Neuronal stem cell (in vitro differentiated cells): Measurements from ENCODE around the gene IL1B.

Source experiments
- DNase-seq: peaks from one replicate; pipeline ENCODE4 v3.0.0-alpha.2; 2013; ENCODE audit warnings: low spot score
- H2AFZ ChIP-seq: one replicate; pipeline ENCODE4 v1.6.1; 2013; ENCODE audit warnings: mild to moderate bottlenecking, low read length, inconsistent platforms
- H2AK5ac ChIP-seq: 2 replicates; pipeline ENCODE4 v1.6.1; 2013; ENCODE audit warnings: low read depth, mild to moderate bottlenecking, inconsistent platforms, low read length, moderate library complexity, mixed read lengths
- H2BK120ac ChIP-seq: 2 replicates; pipeline ENCODE4 v1.6.1; 2013; ENCODE audit warnings: low read depth, mild to moderate bottlenecking, inconsistent platforms, low read length, moderate library complexity, mixed read lengths
- H2BK12ac ChIP-seq: one replicate; pipeline ENCODE4 v1.6.1; 2013; ENCODE audit warnings: low read length, inconsistent platforms
- H2BK15ac ChIP-seq: 2 replicates; pipeline ENCODE4 v1.6.1; 2013; ENCODE audit warnings: mild to moderate bottlenecking, low read length, inconsistent platforms, mixed read lengths
- H2BK5ac ChIP-seq: one replicate; pipeline ENCODE4 v1.6.1; 2013; ENCODE audit warnings: inconsistent platforms, mild to moderate bottlenecking, low read length, moderate library complexity
- H3K14ac ChIP-seq: one replicate; pipeline ENCODE4 v1.6.1; 2013; ENCODE audit warnings: low read length, inconsistent platforms
- H3K18ac ChIP-seq: 2 replicates; pipeline ENCODE4 v1.6.1; 2013; ENCODE audit warnings: low read length, inconsistent platforms
- H3K23ac ChIP-seq: 2 replicates; pipeline ENCODE4 v1.6.1; 2013; ENCODE audit warnings: low read depth, mild to moderate bottlenecking, mixed read lengths, low read length, inconsistent platforms; ENCODE audit not compliant: poor library complexity
- H3K27ac ChIP-seq: replicated peaks from 3 replicates; pipeline ENCODE4 v1.5.1; 2013; ENCODE audit warnings: low read length, inconsistent platforms
- H3K27me3 ChIP-seq, 3 experiments: 2 replicates each; pipeline ENCODE4 v1.6.1; 2013; ENCODE audit warnings: low read length in 3 of 3, mild to moderate bottlenecking in 2 of 3, inconsistent platforms in 1 of 3, low read depth in 1 of 3, mixed read lengths in 1 of 3, moderate library complexity in 1 of 3; ENCODE audit not compliant: control insufficient read depth in 3 of 3, insufficient read depth in 3 of 3
- H3K36me3 ChIP-seq, 2 donors: replicated peaks in 1 of 2; 2 replicates each; pipeline ENCODE4 v1.6.1; 2013; ENCODE audit warnings: low read length in 2 of 2; ENCODE audit not compliant: control insufficient read depth in 2 of 2, insufficient read depth in 2 of 2
- H3K4ac ChIP-seq: 2 replicates; pipeline ENCODE4 v1.6.1; 2013; ENCODE audit warnings: inconsistent platforms, mild to moderate bottlenecking, low read length, moderate library complexity
- H3K4me1 ChIP-seq, 2 donors: 1 replicate in 1 of 2; 2 replicates in 1 of 2; pipeline ENCODE4 v1.6.1; 2013; ENCODE audit warnings: low read length in 2 of 2, low read depth in 1 of 2; ENCODE audit not compliant: control insufficient read depth in 2 of 2, insufficient read depth in 1 of 2
- H3K4me2 ChIP-seq: one replicate; pipeline ENCODE4 v1.6.1; 2013; ENCODE audit warnings: mild to moderate bottlenecking, low read length, inconsistent platforms; ENCODE audit not compliant: insufficient read depth, poor library complexity, severe bottlenecking
- H3K4me3 ChIP-seq, 2 donors: 2 replicates each; pipeline ENCODE4 v1.5.1; 2013; ENCODE audit warnings: low read length in 2 of 2, mild to moderate bottlenecking in 2 of 2, inconsistent platforms in 1 of 2, moderate library complexity in 1 of 2
- H3K79me1 ChIP-seq: one replicate; pipeline ENCODE4 v1.6.1; 2013; ENCODE audit warnings: low read depth, mild to moderate bottlenecking, inconsistent platforms, low read length, moderate library complexity
- H3K9ac ChIP-seq: one replicate; pipeline ENCODE4 v1.6.1; 2013; ENCODE audit warnings: mild to moderate bottlenecking, low read depth, low read length, inconsistent platforms; ENCODE audit not compliant: poor library complexity
- H3K9me3 ChIP-seq, 2 donors: replicated peaks in 1 of 2; 2 replicates each; pipeline versions ENCODE3 to v1.6.1; 2013; ENCODE audit warnings: low read length in 2 of 2, mild to moderate bottlenecking in 2 of 2, inconsistent platforms in 1 of 2, low read depth in 1 of 2, mixed read lengths in 1 of 2, moderate library complexity in 1 of 2; ENCODE audit not compliant: control insufficient read depth in 2 of 2, insufficient read depth in 1 of 2
- H4K8ac ChIP-seq: one replicate; pipeline ENCODE4 v1.6.1; 2013; ENCODE audit warnings: low read depth, mild to moderate bottlenecking, inconsistent platforms, low read length, moderate library complexity
- H4K91ac ChIP-seq: one replicate; pipeline ENCODE4 v1.6.1; 2013; ENCODE audit warnings: low read length, low read depth, mild to moderate bottlenecking, inconsistent platforms; ENCODE audit not compliant: poor library complexity
- WGBS, 2 donors: extraction: QIAGEN DNeasy Blood & Tissue Kit; methylation state at CpG; one replicate each; pipeline ENCODE4 v1.1.7; 2013; ENCODE audit warnings: missing lambda C conversion rate in 2 of 2, mixed read lengths in 1 of 2; ENCODE audit not compliant: insufficient read length in 2 of 2, insufficient replicate concordance in 1 of 2; ENCODE audit errors: extremely low coverage in 2 of 2; 5-methylcytosine and 5-hydroxymethylcytosine counted together

IL1B gene

GRCh38 chr2:112843288-112843687 lies 6.7 kb upstream of the IL1B start:
- Histone ChIP-seq H3K27me3 (peaks cover 0 to 15% (median 0%) of the 10 kb centered on the region in 3 experiments), H2BK5ac (no peak overlapping the region), H3K36me3 (no peaks in the 10 kb centered on the region), H2BK120ac (no peak overlapping the region), H3K9ac (no peak overlapping the region), H3K4ac (no peak overlapping the region), H2AK5ac (no peak overlapping the region), H2AFZ (no peak overlapping the region), H2BK15ac (no peak overlapping the region), H3K9me3 (peaks cover 0 to 4% of the 10 kb centered on the region in 2 donors), H4K8ac (no peak overlapping the region), H3K18ac (no peak overlapping the region), H3K4me3 (no peak overlapping the region), H3K79me1 (no peaks in the 10 kb centered on the region), H3K27ac (no peak overlapping the region), H3K14ac (no peak overlapping the region), H3K23ac (no peak overlapping the region), H2BK12ac (no peak overlapping the region), H3K4me2 (no peak overlapping the region), H4K91ac (no peak overlapping the region), H3K4me1 (no peaks in the 10 kb centered on the region)
- no CpG with 5 or more reads among the region's 2 CpGs for WGBS, 2 donors
- no peak for DNase-seq

GRCh38 chr2:112841295-112842044 lies 4.9 kb upstream of the IL1B start:
- WGBS, 2 donors, result no CpG with 5 or more reads among the region's 5 CpGs
- no peak for DNase-seq
- Histone ChIP-seq H3K18ac (no peak overlapping the region), H3K27ac (no peak overlapping the region), H3K36me3 (no peaks in the 10 kb centered on the region), H3K23ac (no peak overlapping the region), H3K9me3 (peaks cover 0 to 2% of the 10 kb centered on the region in 2 donors), H3K4me3 (no peak overlapping the region), H3K79me1 (no peaks in the 10 kb centered on the region), H2BK120ac (no peak overlapping the region), H3K4me2 (no peak overlapping the region), H3K9ac (no peak overlapping the region), H3K4ac (no peak overlapping the region), H2AFZ (no peak overlapping the region), H2BK5ac (no peak overlapping the region), H2AK5ac (no peak overlapping the region), H3K4me1 (no peaks in the 10 kb centered on the region), H3K27me3 (peaks cover 0 to 15% (median 0%) of the 10 kb centered on the region in 3 experiments), H4K8ac (no peak overlapping the region), H4K91ac (no peak overlapping the region), H2BK12ac (no peak overlapping the region), H2BK15ac (no peak overlapping the region), H3K14ac (no peak overlapping the region)

- no peaks in the 10 kb centered on the region for H3K9me3 ChIP-seq
- no peak overlapping the region for H3K14ac ChIP-seq
- whole genome bisulfite sequencing, 2 donors, result no CpG with 5 or more reads among the region's 1 CpG
- no peak overlapping the region for H3K4me2 ChIP-seq
- H2AFZ ChIP-seq, result no peak overlapping the region
- H3K79me1 ChIP-seq, result no peaks in the 10 kb centered on the region
- DNase-seq, result no peak
- H3K27me3 ChIP-seq, result peaks cover 0 to 15% (median 0%) of the 10 kb centered on the region in 3 experiments
- no peak overlapping the region for H3K4me3 ChIP-seq
- no peak overlapping the region for H3K9ac ChIP-seq
- no peak overlapping the region for H3K18ac ChIP-seq
- no peak overlapping the region for H3K27ac ChIP-seq
- H2BK5ac ChIP-seq, result no peak overlapping the region
- no peak overlapping the region for H3K4ac ChIP-seq
- no peak overlapping the region for H2BK12ac ChIP-seq
- H4K8ac ChIP-seq, result no peak overlapping the region
- no peaks in the 10 kb centered on the region for H3K36me3 ChIP-seq
- H2BK15ac ChIP-seq, result no peak overlapping the region
- H3K23ac ChIP-seq, result no peak overlapping the region
- no peak overlapping the region for H2AK5ac ChIP-seq
- H2BK120ac ChIP-seq, result no peak overlapping the region
- no peaks in the 10 kb centered on the region for H3K4me1 ChIP-seq
- H4K91ac ChIP-seq, result no peak overlapping the region
Observed at GRCh38 chr2:112840068-112840445, 3.5 kb upstream of the IL1B start.

- H2BK5ac ChIP-seq, result no peak overlapping the region
- no peak overlapping the region for H3K23ac ChIP-seq
- no peak overlapping the region for H2AK5ac ChIP-seq
- WGBS, 2 donors, result no CpG with 5 or more reads among the region's 9 CpGs
- H2BK15ac ChIP-seq, result no peak overlapping the region
- H3K4me1 ChIP-seq, result no peaks in the 10 kb centered on the region
- H3K27ac ChIP-seq, result no peak overlapping the region
- H2BK120ac ChIP-seq, result no peak overlapping the region
- H3K4ac ChIP-seq, result no peak overlapping the region
- H2BK12ac ChIP-seq, result no peak overlapping the region
- H4K91ac ChIP-seq, result no peak overlapping the region
- DNase-seq, result no peak
- H3K14ac ChIP-seq, result no peak overlapping the region
- H2AFZ ChIP-seq, result no peak overlapping the region
- H3K4me3 ChIP-seq, result no peak overlapping the region
- H4K8ac ChIP-seq, result no peak overlapping the region
- H3K36me3 ChIP-seq, result no peaks in the 10 kb centered on the region
- H3K79me1 ChIP-seq, result no peaks in the 10 kb centered on the region
- H3K4me2 ChIP-seq, result no peak overlapping the region
- no peak overlapping the region for H3K9ac ChIP-seq
- H3K18ac ChIP-seq, result no peak overlapping the region
- H3K9me3 ChIP-seq, result no peaks in the 10 kb centered on the region
- H3K27me3 ChIP-seq, result peaks cover 0 to 14% (median 0%) of the 10 kb centered on the region in 3 experiments
Observed at GRCh38 chr2:112839407-112840067, 3.0 kb upstream of the IL1B start.
